T-helper 2 cell treated with Interferon-gamma antibody and Interleukin-4, amounts not matched to agents 5 μg/mL and 100 μg/mL, for 36 hours (primary cell): Measurements from ENCODE around the gene SLC8A3.

Experiments
- DNase-seq: peaks from one replicate; pipeline ENCODE4 v3.0.0; 2021; ENCODE audit warnings: low spot score
- H3K27ac Mint-ChIP-seq: one replicate; pipeline ENCODE4 v1.8.0; 2021; ENCODE audit warnings: mild to moderate bottlenecking, mixed read lengths
- H3K27me3 Mint-ChIP-seq: one replicate; pipeline ENCODE4 v1.8.0; 2021; ENCODE audit warnings: low read depth, mixed read lengths
- H3K36me3 Mint-ChIP-seq: one replicate; pipeline ENCODE4 v1.8.0; 2021; ENCODE audit warnings: low read depth, mixed read lengths
- H3K4me1 Mint-ChIP-seq: one replicate; pipeline ENCODE4 v1.8.0; 2021; ENCODE audit warnings: low read depth, mixed read lengths
- H3K4me3 Mint-ChIP-seq: one replicate; pipeline ENCODE4 v1.8.0; 2022; ENCODE audit warnings: mild to moderate bottlenecking, moderate library complexity, mixed read lengths
- H3K9me3 Mint-ChIP-seq: one replicate; pipeline ENCODE4 v1.8.0; 2021; ENCODE audit warnings: mixed read lengths

SLC8A3 gene

GRCh38 chr14:70118064-70118463 lies 70.7 kb downstream of the SLC8A3 start:
- Mint-ChIP-seq H3K36me3 (no peaks in the 10 kb centered on the region), H3K27ac (no peak overlapping the region), H3K4me3 (no peak overlapping the region), H3K27me3 (peaks cover 5% of the 10 kb centered on the region), H3K9me3 (no peaks in the 10 kb centered on the region), H3K4me1 (no peaks in the 10 kb centered on the region)
- no peak for DNase-seq

DNA sequence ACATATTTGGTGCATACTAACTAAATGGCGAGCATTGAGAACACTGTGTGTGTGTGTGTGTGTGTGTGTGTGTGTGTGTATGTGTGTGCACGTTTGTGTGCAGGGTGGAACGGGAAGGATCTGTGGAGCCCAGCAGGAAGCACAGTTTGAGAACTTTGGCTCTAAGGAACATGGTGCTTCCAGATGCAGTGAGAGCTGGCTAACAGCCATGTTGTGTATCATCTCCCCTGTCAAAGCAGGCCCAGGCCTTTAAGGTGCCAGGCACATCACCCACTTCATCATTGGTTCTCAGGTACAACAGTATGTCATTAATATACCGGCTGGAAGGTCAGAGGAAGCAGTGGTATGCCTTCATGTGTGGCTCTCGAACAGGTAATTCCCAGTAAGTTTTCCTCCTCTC lies 72.5 kb downstream of the SLC8A3 start:
- no peak for DNase-seq
- Mint-ChIP-seq H3K36me3 (no peaks in the 10 kb centered on the region), H3K4me1 (no peaks in the 10 kb centered on the region), H3K27ac (no peak overlapping the region), H3K27me3 (peaks cover 5% of the 10 kb centered on the region), H3K4me3 (no peak overlapping the region), H3K9me3 (no peaks in the 10 kb centered on the region)

GRCh38 chr14:70114621-70115156 lies 74.1 kb downstream of the SLC8A3 start:
- Mint-ChIP-seq H3K27ac (no peak overlapping the region), H3K4me3 (no peak overlapping the region), H3K9me3 (no peaks in the 10 kb centered on the region), H3K27me3 (peaks cover 5% of the 10 kb centered on the region), H3K4me1 (no peaks in the 10 kb centered on the region), H3K36me3 (no peaks in the 10 kb centered on the region)
- no peak for DNase-seq

DNA sequence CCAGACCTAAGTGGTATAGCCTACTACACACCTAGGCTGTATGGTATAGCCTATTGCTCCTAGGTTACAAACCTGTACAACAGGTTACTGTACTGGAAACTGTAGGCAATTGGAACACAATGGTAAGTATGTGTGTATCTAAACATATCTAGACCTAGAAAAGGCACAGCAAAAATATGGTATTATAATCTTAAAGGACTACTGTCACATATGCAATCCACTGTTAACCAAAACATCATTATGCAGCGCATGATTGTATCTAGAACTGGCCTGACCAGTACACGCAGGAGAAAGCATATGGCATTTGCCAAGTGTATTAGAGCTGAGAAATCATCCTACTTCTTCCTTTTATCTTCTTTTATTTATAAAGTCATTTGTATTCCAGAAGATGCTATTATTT lies 75.5 kb downstream of the SLC8A3 start:
- Mint-ChIP-seq H3K9me3 (no peaks in the 10 kb centered on the region), H3K4me1 (no peaks in the 10 kb centered on the region), H3K4me3 (no peak overlapping the region), H3K27me3 (peaks cover 8% of the 10 kb centered on the region), H3K27ac (no peak overlapping the region), H3K36me3 (no peaks in the 10 kb centered on the region)
- DNase-seq: no peak

DNA sequence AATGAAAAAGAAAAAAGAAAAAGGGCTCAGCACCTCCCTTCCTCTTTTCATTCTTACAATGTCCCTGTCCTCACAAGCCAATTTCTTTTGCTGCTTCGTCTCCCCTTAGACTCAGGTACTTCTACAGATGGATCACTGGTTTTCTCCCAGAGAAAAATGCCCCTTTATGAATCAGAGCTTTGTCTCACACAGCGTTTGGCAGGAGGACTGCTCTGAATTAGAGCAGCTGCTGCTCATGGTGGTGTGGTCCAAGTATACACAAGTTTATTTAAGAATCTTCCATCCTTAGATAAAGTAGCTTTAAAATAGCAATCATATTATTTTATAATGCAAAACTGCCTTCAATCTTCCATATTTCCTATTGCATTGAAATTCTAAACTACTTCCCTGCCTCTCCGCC lies 80.3 kb downstream of the SLC8A3 start:
- Mint-ChIP-seq H3K36me3 (no peaks in the 10 kb centered on the region), H3K9me3 (no peaks in the 10 kb centered on the region), H3K27me3 (peaks cover 10% of the 10 kb centered on the region), H3K4me1 (no peaks in the 10 kb centered on the region), H3K4me3 (no peak overlapping the region), H3K27ac (no peak overlapping the region)
- DNase-seq: no peak

- H3K27ac Mint-ChIP-seq: no peak overlapping the region
- H3K4me3 Mint-ChIP-seq: no peak overlapping the region
- no peaks in the 10 kb centered on the region for H3K4me1 Mint-ChIP-seq
- no peaks in the 10 kb centered on the region for H3K9me3 Mint-ChIP-seq
- no peak for DNase-seq
- H3K36me3 Mint-ChIP-seq: no peaks in the 10 kb centered on the region
- peaks cover 12% of the 10 kb centered on the region for H3K27me3 Mint-ChIP-seq
Observed at GRCh38 chr14:70107309-70107708, 81.4 kb downstream of the SLC8A3 start.

DNA sequence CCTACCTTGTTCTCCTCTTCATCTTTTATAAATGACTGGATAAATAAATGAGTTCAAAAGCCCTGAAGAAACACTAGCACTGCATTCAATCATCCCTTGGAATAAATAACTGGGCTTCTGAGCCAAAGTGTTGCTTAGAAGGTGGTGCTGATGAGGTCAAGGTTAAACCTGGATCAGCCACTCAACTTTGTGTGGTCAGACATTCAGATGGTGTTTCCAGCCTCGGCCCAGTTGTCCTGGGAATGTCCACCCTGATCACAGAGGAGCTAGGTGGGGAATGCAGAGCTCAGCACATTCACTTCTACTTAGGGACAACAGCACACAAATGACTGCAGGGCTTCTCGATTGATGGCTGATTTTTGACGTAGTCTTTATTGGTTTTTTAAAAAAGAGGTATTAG lies 88.7 kb downstream of the SLC8A3 start:
- DNase-seq: no peak
- H3K36me3 Mint-ChIP-seq: no peaks in the 10 kb centered on the region
- H3K4me3 Mint-ChIP-seq: no peak overlapping the region
- no peak overlapping the region for H3K27ac Mint-ChIP-seq
- no peaks in the 10 kb centered on the region for H3K9me3 Mint-ChIP-seq
- H3K27me3 Mint-ChIP-seq: peaks cover 26% of the 10 kb centered on the region
- H3K4me1 Mint-ChIP-seq: no peaks in the 10 kb centered on the region

- no peak for DNase-seq
- Mint-ChIP-seq H3K9me3 (no peaks in the 10 kb centered on the region), H3K27me3 (peaks cover 23% of the 10 kb centered on the region)
Observed at GRCh38 chr14:70098250-70098809, 90.4 kb downstream of the SLC8A3 start.

GRCh38 chr14:70097576-70098249 lies 91.0 kb downstream of the SLC8A3 start:
- no peak for DNase-seq
- H3K27me3 Mint-ChIP-seq: peaks cover 21% of the 10 kb centered on the region
- H3K27ac Mint-ChIP-seq: no peak overlapping the region
- H3K4me1 Mint-ChIP-seq: no peaks in the 10 kb centered on the region
- no peaks in the 10 kb centered on the region for H3K36me3 Mint-ChIP-seq
- no peak overlapping the region for H3K4me3 Mint-ChIP-seq
- no peaks in the 10 kb centered on the region for H3K9me3 Mint-ChIP-seq

More at GRCh38 chr14:70098250-70098809, 90.4 kb downstream of the SLC8A3 start:
- Mint-ChIP-seq H3K27ac (no peak overlapping the region), H3K4me3 (no peak overlapping the region), H3K36me3 (no peaks in the 10 kb centered on the region), H3K4me1 (no peaks in the 10 kb centered on the region)

DNA sequence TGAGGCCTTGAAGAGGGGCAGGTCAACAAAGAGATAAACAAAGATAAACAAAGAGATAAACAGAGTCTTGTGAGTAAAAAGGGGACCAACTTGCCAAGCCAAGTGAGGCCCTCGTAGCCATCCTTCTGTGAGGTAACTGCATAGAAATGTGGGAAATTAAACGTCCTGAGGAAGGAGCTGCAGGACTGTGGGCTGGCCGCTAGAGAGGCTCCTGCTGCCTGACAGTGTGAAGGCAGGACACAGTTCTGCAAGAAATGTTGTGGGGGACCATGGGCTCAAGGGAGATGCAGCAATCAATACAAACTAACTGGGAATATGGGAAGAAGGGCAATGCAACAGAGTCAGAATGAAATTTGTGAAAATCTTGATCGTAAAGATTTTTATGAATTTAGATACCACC lies 91.9 kb downstream of the SLC8A3 start:
- Mint-ChIP-seq H3K9me3 (no peaks in the 10 kb centered on the region), H3K36me3 (no peaks in the 10 kb centered on the region), H3K27ac (no peak overlapping the region), H3K27me3 (peaks cover 25% of the 10 kb centered on the region), H3K4me1 (no peaks in the 10 kb centered on the region), H3K4me3 (no peak overlapping the region)
- DNase-seq: no peak

GRCh38 chr14:70094631-70095030 lies 94.1 kb downstream of the SLC8A3 start:
- no peak overlapping the region for H3K4me3 Mint-ChIP-seq

GRCh38 chr14:70094106-70094505 lies 94.6 kb downstream of the SLC8A3 start:
- Mint-ChIP-seq H3K4me1 (no peaks in the 10 kb centered on the region), H3K4me3 (no peak overlapping the region), H3K27ac (no peak overlapping the region), H3K27me3 (peaks cover 12% of the 10 kb centered on the region), H3K36me3 (no peaks in the 10 kb centered on the region), H3K9me3 (no peaks in the 10 kb centered on the region)
- DNase-seq: no peak

More at GRCh38 chr14:70094631-70095030, 94.1 kb downstream of the SLC8A3 start:
- no peak for DNase-seq
- no peaks in the 10 kb centered on the region for H3K4me1 Mint-ChIP-seq
- H3K9me3 Mint-ChIP-seq: no peaks in the 10 kb centered on the region
- peaks cover 12% of the 10 kb centered on the region for H3K27me3 Mint-ChIP-seq
- H3K36me3 Mint-ChIP-seq: no peaks in the 10 kb centered on the region
- H3K27ac Mint-ChIP-seq: no peak overlapping the region

DNA sequence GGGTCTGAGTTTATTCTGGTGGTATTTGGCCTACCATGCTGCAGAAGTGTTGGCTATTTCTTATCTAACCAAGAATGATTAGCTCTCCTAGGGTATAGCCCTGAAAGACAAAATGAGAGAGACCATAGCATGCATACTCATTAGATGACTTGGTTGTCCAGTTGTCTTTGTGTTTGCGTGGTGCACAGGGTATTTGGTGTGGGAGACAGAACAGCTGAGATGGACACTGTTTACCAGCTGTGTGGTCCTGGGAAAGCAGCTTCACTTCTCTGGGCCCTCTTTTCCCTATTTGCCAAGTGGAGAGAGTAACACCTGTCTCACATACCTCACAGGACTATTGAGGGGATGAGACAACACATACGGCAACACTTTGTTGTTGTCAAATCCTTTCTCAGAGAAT lies 95.6 kb downstream of the SLC8A3 start:
- Mint-ChIP-seq H3K4me1 (no peaks in the 10 kb centered on the region), H3K4me3 (no peak overlapping the region), H3K27ac (no peak overlapping the region), H3K27me3 (peaks cover 11% of the 10 kb centered on the region), H3K9me3 (no peaks in the 10 kb centered on the region), H3K36me3 (no peaks in the 10 kb centered on the region)
- DNase-seq: no peak

GRCh38 chr14:70087380-70087697 lies 101.4 kb downstream of the SLC8A3 start:
- Mint-ChIP-seq H3K27me3 (peaks cover 17% of the 10 kb centered on the region), H3K9me3 (no peaks in the 10 kb centered on the region), H3K36me3 (no peaks in the 10 kb centered on the region), H3K4me3 (no peak overlapping the region), H3K27ac (no peak overlapping the region), H3K4me1 (no peaks in the 10 kb centered on the region)
- no peak for DNase-seq
